Chondrocyte (in vitro differentiated cells): ENCODE measurements around the gene ABCC11. TPM values are rescaled to one million over a fixed set of nuclear protein-coding genes. Genes with fewer than 3 reads are reported as not detected.

Experiments used
- DNase-seq: peaks from one replicate; pipeline ENCODE4 v3.0.0; 2021; ENCODE audit warnings: mixed read lengths, low spot score
- H3K27ac Mint-ChIP-seq: one replicate; pipeline ENCODE4 v1.8.0; 2021; ENCODE audit warnings: mild to moderate bottlenecking, moderate library complexity, mixed read lengths; ENCODE audit not compliant: unreplicated experiment
- H3K27me3 Mint-ChIP-seq: 2 replicates; pipeline ENCODE4 v1.8.0; 2021; ENCODE audit warnings: low read depth, mixed read lengths
- H3K36me3 Mint-ChIP-seq: 2 replicates; pipeline ENCODE4 v1.8.0; 2021; ENCODE audit warnings: low read depth, mixed read lengths
- H3K4me1 Mint-ChIP-seq: 2 replicates; pipeline ENCODE4 v1.8.0; 2021; ENCODE audit warnings: low read depth, mild to moderate bottlenecking, mixed read lengths
- H3K4me3 Mint-ChIP-seq: one replicate; pipeline ENCODE4 v1.8.0; 2021; ENCODE audit warnings: mild to moderate bottlenecking, moderate library complexity, mixed read lengths; ENCODE audit not compliant: unreplicated experiment
- H3K9me3 Mint-ChIP-seq: 2 replicates; pipeline ENCODE4 v1.8.0; 2021; ENCODE audit warnings: low read depth, mixed read lengths
- CTCF ChIP-seq: fragments of 200-600 bp; sonication (generic); IDR thresholded peaks from 2 replicates; pipeline ENCODE4 v1.5.0; 2021; ENCODE audit warnings: antibody characterized with exemption, mild to moderate bottlenecking, moderate library complexity
- total RNA-seq: library from RNA; stranded (reverse); gene quantifications from 3 replicates; pipeline ENCODE4 v1.2.1, GENCODE V29; 2021

The ABCC11 gene
- total RNA-seq, 1 donor from 2014 or later = 0.32 TPM

DNA sequence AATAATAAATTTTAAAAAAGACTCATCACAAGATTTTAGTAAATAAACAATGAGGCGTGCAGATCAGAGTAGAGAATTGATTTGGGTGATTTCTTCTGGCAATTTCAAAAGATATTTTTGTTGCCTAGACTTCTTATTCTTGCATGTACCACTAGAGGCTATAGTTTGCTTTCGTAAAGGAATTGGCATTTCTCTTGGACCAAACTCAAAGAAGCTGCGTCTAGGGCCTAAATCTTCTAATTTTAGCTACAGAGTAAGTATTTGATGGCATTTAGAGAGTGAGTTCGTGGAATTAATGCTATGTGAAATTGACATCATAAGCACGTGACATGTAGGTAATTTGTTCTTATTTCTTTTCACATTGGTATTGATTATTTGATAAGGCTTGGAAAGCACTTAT is 24.4 kb upstream of the ABCC11 start:
- H3K4me1 Mint-ChIP-seq = peaks cover 31% of the 10 kb centered on the region
- no peaks in the 10 kb centered on the region for H3K27me3 Mint-ChIP-seq
- DNase-seq = no peak
- H3K36me3 Mint-ChIP-seq = peaks cover 2% of the 10 kb centered on the region
- H3K9me3 Mint-ChIP-seq = no peaks in the 10 kb centered on the region
- H3K4me3 Mint-ChIP-seq = no peak overlapping the region
- peak; percentile 78 for TF ChIP-seq CTCF
- H3K27ac Mint-ChIP-seq = peak overlapping the region; percentile 66

GRCh38 chr16:48269011-48269410 is 21.7 kb upstream of the ABCC11 start:
- Mint-ChIP-seq H3K27ac (peak overlapping the region; percentile 59), H3K36me3 (peaks cover 10% of the 10 kb centered on the region), H3K9me3 (no peaks in the 10 kb centered on the region), H3K4me3 (no peak overlapping the region), H3K27me3 (no peaks in the 10 kb centered on the region), H3K4me1 (peaks cover 21% of the 10 kb centered on the region)
- TF ChIP-seq CTCF = no peak
- DNase-seq = no peak

GRCh38 chr16:48262631-48263030 is 15.3 kb upstream of the ABCC11 start:
- Mint-ChIP-seq H3K36me3 (peaks cover 43% of the 10 kb centered on the region), H3K27me3 (no peaks in the 10 kb centered on the region), H3K4me1 (peaks cover 4% of the 10 kb centered on the region), H3K27ac (no peak overlapping the region), H3K4me3 (no peak overlapping the region), H3K9me3 (no peaks in the 10 kb centered on the region)
- no peak for TF ChIP-seq CTCF
- DNase-seq = no peak

DNA sequence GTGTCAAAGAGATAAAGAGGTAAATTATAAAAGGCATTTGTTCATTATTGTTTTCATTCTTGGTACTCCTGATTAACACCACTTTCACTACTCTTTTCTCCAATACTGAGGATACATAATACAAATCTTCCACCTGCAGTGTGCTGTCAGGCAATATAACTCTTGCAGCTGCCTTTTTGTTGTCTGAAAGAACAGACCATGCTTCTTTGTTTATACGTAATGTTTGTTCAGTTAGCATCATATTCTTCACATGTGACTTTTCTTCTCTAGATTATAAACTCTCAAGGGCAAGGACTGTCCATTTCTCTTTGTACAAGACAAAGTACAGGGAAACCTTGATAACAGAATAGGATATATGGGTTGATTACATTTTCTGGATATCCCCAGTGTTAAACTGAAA is 14.2 kb upstream of the ABCC11 start:
- peaks cover 43% of the 10 kb centered on the region for H3K36me3 Mint-ChIP-seq
- H3K4me1 Mint-ChIP-seq = peaks cover 4% of the 10 kb centered on the region
- no peak overlapping the region for H3K4me3 Mint-ChIP-seq
- no peaks in the 10 kb centered on the region for H3K27me3 Mint-ChIP-seq
- no peak for DNase-seq
- H3K27ac Mint-ChIP-seq = no peak overlapping the region
- TF ChIP-seq CTCF = no peak
- H3K9me3 Mint-ChIP-seq = no peaks in the 10 kb centered on the region

GRCh38 chr16:48256579-48257177 is 9.3 kb upstream of the ABCC11 start:
- peaks cover 4% of the 10 kb centered on the region for H3K4me1 Mint-ChIP-seq
- no peak overlapping the region for H3K4me3 Mint-ChIP-seq
- DNase-seq = no peak
- no peak for TF ChIP-seq CTCF
- H3K27me3 Mint-ChIP-seq = no peaks in the 10 kb centered on the region
- H3K27ac Mint-ChIP-seq = no peak overlapping the region
- peaks cover 28% of the 10 kb centered on the region for H3K36me3 Mint-ChIP-seq
- no peaks in the 10 kb centered on the region for H3K9me3 Mint-ChIP-seq
